NCI-H1436 (cell line): ENCODE results near the gene GIGYF1.
"Not testable (repeated sequence)": the region's sequence is repeated elsewhere in the genome, so short reads cannot be mapped to it uniquely, and the experiment has no call there.

Experiments
- DNase-seq: peaks from one replicate; lab custom pipeline; 2025; lab: John Stamatoyannopoulos, UW

The GIGYF1 gene

GRCh38 chr7:100671353-100672327 is 22.4 kb downstream of the GIGYF1 start:
- DNase-seq = no peak

- DNase-seq = no peak
These were observed 24.0 kb downstream of the GIGYF1 start for GRCh38 chr7:100670074-100670473.

GRCh38 chr7:100669106-100669505 is 24.9 kb downstream of the GIGYF1 start:
- not testable (repeated sequence) for DNase-seq

- DNase-seq = no peak
These were observed 26.0 kb downstream of the GIGYF1 start for GRCh38 chr7:100668069-100668449.

GRCh38 chr7:100667331-100668068 is 26.6 kb downstream of the GIGYF1 start:
- DNase-seq = no peak

GRCh38 chr7:100665168-100665726 is 28.8 kb downstream of the GIGYF1 start:
- DNase-seq = no peak

- DNase-seq = not testable (repeated sequence)
These were observed 31.8 kb downstream of the GIGYF1 start for GRCh38 chr7:100662194-100662776.

- peak; percentile 77 for DNase-seq
These were observed 38.0 kb downstream of the GIGYF1 start, which contains the start of gene ACTL6B for GRCh38 chr7:100655908-100656674. TSS of gene ACTL6B (minus strand) at chr7:100656448. CDS start at chr7:100656354, 94 bp downstream.

GRCh38 chr7:100654908-100655831 is 38.9 kb downstream of the GIGYF1 start:
- DNase-seq = no peak

- DNase-seq = no peak
These were observed 44.1 kb downstream of the GIGYF1 start for GRCh38 chr7:100649826-100650565.

- peak; percentile 39 for DNase-seq
These were observed 51.5 kb downstream of the GIGYF1 start for GRCh38 chr7:100642534-100642907.

GRCh38 chr7:100641860-100642533 is 52.1 kb downstream of the GIGYF1 start:
- no peak for DNase-seq

- DNase-seq = no peak
These were observed 52.6 kb downstream of the GIGYF1 start, which contains the start of gene TFR2 for GRCh38 chr7:100641463-100641859. TSS of gene TFR2 (minus strand) at chr7:100641552. CDS start at chr7:100641509, 43 bp downstream.

- no peak for DNase-seq
These were observed 53.3 kb downstream of the GIGYF1 start for GRCh38 chr7:100640517-100641440.

GRCh38 chr7:100639995-100640516 is 54.0 kb downstream of the GIGYF1 start:
- DNase-seq = no peak

- peak; percentile 64 for DNase-seq
These were observed 60.9 kb downstream of the GIGYF1 start for GRCh38 chr7:100632951-100633717.

- DNase-seq = no peak
These were observed 64.0 kb downstream of the GIGYF1 start for GRCh38 chr7:100630066-100630465.
